OCI-LY7 (cell line): ENCODE results near the gene ITIH1.

Experiments
- CTCF ChIP-seq: fragments of 200-600 bp; sonication (generic); conservative IDR thresholded peaks from 2 replicates; pipeline ENCODE4 v1.5.1; 2014; ENCODE audit warnings: mild to moderate bottlenecking, antibody characterized with exemption, low read length, moderate library complexity, mixed read lengths
- EZH2phosphoT487 ChIP-seq: fragments of 200-600 bp; sonication (generic); IDR thresholded peaks from 2 replicates; pipeline ENCODE4 v1.6.1; 2018; ENCODE audit warnings: low read depth, borderline replicate concordance, mild to moderate bottlenecking, mixed run types, antibody characterized with exemption, low read length, moderate library complexity, mixed read lengths

- TF ChIP-seq CTCF (no peak), EZH2phosphoT487 (no peak)
These were observed 5.2 kb downstream of the ITIH1 start for GRCh38 chr3:52782412-52783210.
